HK-2 (cell line): ENCODE measurements around the gene ERMARD.

Experiments used
- DNase-seq: peaks from one replicate; pipeline ENCODE4 v3.0.0-alpha.2; 2018; ENCODE audit not compliant: unreplicated experiment

ERMARD gene

DNA sequence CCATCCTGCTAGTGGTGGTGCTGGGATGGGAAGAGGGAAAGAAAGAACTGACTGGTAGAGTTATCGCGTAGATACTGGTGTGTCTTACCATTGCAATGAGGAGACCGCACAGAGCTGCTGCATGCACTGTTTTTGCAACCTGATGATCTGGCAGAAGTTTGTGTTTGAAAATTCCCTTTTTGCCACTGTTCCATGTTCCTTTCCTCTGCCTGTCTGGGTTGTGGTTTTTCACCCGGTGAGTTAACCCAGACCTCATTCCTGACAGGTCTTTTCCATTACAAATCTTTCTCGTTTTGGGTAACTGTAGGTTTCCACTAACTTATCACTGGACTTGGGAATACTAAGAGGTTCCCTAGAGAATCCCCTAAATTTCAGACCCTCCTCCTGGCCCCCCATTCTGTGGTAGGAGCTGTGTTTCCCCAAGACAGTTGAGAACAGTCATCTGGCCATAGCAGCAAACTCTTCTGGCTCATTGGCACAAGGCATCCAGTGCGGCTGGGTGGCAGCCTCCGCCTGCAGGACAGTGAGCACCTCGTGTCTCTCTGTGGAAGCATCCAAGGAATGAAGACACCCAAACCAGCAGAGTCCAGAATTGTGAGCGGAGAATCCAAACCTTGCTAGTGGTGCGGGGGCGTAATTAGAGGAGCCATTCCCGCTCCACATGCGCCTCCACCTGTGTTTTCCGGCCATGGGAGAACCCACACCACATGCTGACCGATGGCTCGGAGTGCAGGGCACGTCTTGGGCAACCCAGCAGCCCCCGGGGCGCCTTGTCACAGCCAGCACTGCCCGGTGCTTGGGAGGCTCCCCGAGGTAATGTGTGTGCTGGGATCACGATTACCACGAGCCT, 32.8 kb downstream of the ERMARD start:
- no peak for DNase-seq

- no peak for DNase-seq
These were observed 33.5 kb downstream of the ERMARD start for GRCh38 chr6:169784821-169785340.

DNA sequence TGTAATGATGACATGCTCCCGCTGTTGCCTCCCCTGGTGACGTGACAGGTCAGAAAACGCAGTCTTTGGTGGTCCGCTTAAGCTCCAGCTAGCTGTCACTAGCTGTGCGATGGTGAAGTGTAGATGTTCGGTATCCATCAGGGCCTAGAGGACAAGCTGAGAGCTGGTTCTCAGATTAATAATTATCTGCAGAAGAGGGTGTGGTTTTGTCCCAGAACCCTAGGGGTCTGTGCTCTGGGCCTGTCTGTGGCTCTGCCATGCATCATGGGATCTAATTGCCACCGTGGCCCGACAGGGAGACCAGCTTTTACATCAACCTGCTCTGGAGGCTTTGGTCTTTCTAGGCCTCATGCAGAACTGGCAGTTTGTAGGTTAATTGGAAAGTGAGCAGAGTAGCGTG, 34.1 kb downstream of the ERMARD start:
- DNase-seq, result no peak

DNA sequence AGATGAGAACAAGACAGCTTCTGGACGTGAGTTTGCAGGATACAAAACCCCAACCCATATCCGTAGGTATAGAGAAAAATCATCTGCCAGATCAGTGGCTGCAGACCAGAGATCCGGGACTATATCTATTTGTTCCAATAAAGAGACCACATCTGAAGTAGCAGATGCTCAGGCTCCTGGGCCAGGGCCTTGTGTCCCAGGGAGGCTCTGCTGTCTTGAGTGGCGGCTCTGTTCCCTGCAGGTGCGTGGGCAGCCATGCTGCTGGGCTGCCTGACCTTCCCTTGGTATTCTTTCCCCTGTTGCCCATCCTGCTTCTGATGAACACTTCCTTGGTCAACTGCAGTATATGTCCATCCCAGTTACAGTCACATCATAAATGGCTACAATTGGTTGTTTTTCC, 34.9 kb downstream of the ERMARD start:
- DNase-seq, result no peak

- DNase-seq, result no peak
These were observed 36.4 kb downstream of the ERMARD start for GRCh38 chr6:169787797-169788196.

DNA sequence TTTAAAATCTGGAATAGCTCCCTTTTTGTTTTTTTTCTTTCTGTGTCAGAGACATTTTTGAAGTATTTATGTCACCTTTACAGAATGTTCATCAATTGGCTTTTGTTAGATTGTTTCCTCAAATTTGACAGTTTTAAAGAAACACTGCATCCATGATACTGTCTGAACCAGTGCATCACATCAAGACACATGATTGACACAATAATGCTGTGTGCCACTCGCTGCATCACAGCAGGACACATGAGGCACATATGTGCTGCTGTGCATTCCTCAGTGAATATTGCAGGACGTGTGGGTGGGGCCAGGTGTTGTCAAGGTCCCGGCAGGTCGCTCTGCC, 37.4 kb downstream of the ERMARD start:
- DNase-seq, result no peak

DNA sequence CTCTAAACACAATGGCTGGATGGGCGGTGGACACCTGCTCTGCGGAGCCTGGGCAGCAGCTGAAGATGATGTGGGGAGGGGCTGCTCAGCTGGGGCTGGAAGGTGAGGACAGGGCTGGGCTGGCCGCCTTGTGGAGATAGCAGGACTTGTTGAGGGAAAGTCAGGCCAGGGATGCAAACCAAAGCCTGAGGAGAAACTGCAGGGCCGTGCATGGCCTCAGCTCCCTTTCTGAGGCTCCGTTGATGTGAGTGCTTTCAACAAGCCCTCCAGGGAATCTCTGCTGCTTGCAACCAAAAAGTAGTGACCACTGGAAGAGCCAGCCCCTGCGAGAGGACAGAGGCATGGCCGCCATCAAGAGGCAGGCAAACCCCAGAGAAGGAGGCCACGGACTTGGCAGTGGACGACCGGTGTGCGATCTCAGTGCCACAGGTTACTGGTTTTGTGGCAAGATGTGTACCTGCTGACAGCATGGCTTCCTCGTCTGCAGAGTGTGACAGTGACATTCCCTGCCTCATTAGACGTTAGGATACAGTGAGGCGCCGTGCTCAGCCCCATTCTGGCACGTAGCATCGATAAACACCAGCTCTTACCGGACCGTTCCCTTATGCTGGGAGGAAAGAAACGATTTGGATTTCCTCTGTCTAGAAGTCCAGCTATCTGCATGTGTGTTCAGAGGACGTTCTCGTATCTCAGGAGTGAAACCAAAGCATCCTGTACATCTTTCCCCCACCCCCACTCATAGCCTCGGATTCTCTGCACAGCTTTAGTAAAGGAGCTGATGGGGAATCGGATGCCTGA, 37.9 kb downstream of the ERMARD start:
- DNase-seq, result no peak

- DNase-seq, result peak; percentile 70
These were observed 38.8 kb downstream of the ERMARD start for GRCh38 chr6:169789944-169790927.

DNA sequence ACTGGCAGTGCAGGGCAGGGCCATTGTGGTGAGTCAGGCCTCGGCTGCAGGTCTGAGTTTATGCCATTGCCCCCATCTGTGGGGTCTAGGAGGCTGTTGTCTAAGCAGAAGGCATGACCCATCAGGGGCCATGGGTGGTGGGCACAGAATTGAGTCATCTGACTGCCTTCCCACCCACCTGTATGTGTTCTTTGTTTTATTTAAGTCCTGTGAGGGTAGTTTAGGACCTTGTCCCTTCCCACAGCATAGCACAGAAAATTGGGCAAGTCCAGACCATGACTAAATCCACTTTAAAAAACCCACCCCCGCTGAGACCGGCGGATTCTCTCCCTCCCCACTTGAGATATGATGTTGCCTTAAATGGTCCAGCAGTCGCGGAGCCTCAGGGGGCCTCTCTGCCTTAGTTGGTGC, 40.3 kb downstream of the ERMARD start:
- DNase-seq, result no peak

DNA sequence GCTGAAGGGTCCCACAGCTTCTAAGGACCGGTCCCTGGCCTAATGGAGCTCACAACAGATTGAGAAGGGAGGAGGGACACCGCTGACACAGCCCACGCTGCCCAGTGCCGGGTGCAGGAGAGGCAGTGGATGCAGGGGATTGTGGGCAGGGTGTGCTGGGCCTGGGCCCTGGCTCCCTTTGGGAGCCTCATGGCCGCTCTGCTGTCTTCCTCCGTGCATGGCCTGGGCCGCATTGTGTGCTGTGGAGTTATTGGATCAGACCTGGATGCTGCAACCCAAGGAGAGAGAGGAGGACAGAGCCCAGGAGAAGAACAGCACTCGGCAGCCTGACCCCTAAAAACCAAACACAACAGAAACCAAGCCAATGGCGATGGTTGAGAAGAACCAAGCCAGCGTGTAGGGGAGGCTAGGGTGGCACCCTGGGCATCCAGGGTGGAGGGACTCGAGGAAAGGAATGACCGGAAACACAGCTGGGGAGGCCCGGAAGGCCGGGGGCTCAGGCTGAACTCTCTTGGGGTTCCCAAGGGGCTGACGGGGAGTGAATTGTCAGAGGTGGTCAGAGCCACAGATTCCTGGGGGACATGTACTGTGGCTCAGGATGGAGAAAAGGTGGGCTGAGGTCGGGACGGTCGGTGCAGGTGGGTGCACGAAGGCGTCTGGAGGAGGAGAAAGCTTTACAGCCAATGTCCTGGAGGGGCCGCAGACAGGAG, 41.0 kb downstream of the ERMARD start:
- DNase-seq, result no peak

DNA sequence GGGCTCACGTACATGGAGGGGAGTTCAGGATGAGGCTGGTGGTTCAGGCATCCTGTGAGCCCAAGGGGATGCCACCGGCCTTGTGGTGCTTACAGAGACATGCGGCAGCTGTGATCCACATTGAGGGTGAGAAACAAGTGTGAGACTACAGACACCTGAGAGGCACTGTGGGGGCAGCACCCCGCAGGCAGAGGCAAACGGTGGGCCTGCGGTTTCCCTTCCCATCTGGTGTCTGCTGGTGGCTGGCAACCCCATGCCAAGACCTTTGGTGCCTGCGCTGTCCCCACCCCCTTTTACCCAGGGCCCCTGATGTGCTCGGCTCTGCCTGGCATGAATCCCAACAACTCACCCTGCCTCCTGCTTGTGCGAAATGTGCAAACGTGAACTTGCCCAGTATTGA, 42.0 kb downstream of the ERMARD start:
- no peak for DNase-seq

DNA sequence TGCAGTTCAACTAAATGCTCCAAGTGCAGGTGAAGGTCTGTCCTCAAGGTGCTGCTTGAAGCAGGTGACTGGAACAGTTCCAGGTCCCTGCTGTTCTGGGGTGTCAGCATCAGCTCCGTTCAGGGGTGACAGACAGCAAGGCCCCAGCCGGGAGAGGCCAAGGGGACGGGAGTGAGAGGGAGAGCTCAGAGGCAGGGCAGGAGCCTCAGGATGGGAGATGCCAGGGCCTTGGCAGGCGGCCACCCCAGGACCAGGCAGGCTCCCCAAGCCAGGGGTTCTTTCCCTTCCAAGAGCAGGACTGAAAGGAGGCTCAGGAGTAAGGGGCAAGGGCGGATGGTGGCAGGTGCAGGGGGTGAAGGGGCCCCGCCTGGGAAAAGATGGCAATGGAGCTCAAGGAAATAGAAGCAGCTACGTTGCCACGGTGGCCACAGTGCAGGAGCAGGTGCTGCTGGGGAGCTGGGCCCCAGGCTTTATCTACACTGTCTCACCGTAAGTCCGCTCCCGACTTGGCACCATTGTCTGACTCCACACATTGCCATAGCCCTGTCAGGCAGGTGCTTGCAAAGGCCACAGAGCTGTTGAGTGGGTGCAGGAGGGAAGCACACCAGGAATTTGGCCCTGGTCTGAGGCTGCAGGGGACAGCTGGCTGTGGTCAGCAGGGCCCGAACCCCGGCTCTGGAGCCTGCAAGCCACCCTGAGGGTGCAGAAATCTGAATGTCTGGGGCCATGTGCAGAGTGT, 43.1 kb downstream of the ERMARD start:
- DNase-seq, result no peak

GRCh38 chr6:169795196-169795595, 43.8 kb downstream of the ERMARD start:
- no peak for DNase-seq

DNA sequence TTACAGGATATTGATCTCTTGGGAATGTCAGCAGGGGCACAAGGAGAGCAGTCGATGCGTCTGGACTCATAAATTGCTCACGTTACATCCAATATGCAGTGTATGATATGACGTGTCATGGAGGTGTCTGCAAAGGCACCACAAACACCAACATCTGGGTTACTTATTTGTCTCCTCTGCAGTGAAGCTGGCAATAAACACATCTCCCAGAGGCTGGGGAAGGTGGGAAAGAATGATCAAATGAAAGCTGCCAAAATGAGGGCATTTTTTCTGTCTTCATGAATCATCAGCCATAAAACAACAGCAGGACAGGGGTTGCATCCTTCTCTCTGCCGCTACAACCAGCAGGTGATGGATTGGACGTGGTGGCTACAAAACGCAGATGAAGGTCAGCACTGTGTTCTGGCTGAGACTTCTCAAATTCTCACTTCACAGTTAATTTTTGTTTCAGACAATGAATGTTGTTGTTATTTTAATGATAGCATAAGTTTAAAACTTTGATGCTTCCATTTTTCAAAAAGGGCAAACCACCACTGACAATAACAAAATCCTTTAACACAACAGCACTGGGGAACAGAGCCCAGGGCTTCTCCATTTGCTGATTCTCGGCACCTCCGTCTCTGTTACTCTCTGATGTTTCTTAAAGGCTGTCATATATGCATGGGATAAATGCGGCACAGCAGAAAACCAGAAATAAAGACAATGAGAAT, 47.5 kb downstream of the ERMARD start:
- DNase-seq, result no peak

DNA sequence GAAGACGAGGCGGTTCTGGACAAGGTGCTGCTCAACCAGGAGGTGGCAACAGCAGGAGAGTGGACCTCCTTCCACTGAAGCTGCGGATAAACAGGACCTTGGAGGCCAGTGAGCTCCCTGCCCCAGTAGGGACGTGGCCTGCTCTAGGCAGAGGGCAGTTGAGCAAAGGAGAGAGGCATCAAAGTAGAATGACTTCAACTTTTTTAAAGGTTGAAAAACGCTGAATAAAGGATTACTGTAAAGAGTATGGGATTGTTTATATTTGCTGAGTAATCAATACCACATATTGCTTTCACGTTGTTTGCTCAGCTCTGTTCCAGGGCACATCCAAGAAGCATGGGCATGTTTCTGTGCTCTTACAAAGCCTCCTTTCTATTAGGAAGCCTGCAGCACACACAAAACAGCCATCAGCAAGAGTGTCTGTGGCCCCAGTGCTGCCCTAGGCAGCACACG, 48.1 kb downstream of the ERMARD start:
- DNase-seq, result no peak

- no peak for DNase-seq
These were observed 48.8 kb downstream of the ERMARD start for GRCh38 chr6:169800116-169800667.

GRCh38 chr6:169800668-169801395, 49.4 kb downstream of the ERMARD start:
- peak; percentile 72 for DNase-seq

DNA sequence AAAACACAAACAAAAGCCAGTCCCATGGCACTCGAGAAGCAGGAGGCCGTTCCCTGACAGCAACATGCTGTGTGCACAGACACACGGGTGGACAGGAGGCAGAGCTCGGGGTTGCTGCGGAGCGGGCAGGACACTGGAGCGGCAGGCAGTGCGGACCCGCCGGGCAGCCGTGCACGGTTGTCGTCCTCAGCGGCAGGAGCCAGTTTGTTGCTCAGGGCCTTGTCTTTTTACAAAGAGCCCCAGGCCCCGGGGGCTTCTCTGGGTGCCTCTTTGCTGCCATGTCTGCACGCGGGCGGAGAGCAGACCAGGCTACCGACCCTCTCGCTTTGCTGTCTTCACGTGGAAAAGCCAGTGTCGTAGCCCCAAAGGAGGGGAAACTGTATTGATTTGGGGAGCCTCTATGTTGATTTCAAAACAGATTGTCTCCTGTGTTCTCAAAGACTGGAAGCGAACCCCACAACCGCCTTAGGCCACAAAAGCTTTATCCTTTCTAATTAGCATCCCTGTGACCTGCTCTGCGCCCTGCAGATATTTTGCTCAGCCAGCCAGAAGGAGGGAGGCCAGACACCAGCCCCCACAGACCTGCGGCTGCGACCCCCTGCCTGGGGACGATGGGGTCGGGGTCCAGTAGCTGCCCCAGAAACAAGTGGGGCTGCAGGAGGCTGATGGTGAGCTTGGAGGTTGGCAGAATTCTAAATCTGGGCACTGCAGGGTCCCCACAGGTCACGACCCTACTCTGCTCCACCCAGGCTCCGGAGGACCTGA, 50.2 kb downstream of the ERMARD start:
- no peak for DNase-seq
